SK-N-SH (cell line): Measurements from ENCODE around the gene AP1M1. TPM values are rescaled to one million over a fixed set of nuclear protein-coding genes. Genes with fewer than 3 reads are reported as not detected.

ENCODE experiments used
- CTCF ChIA-PET: fragments of 300-600, 350-600 bp; formaldehyde crosslinking; extraction: SDS; loops from one replicate; lab custom pipeline; 2021; lab: Yijun Ruan, JAX
- POLR2A ChIA-PET: fragments of 350-600 bp; sonication (Branson Sonifier 250); formaldehyde crosslinking; extraction: SDS; loops from one replicate; lab custom pipeline; 2020; ENCODE audit warnings: antibody characterized with exemption, inconsistent platforms; lab: Yijun Ruan, JAX
- DNase-seq: peaks from one replicate; pipeline ENCODE4 v3.0.0; 2012
- H2AFZ ChIP-seq: fragments of 200-600 bp; sonication (generic); 2 replicates; pipeline ENCODE4 v1.8.1; 2016; ENCODE audit warnings: antibody characterized with exemption, mild to moderate bottlenecking, low read depth
- H3F3A ChIP-seq: fragments of 200-600 bp; sonication (generic); replicated peaks from 2 replicates; pipeline ENCODE3; 2016; ENCODE audit warnings: antibody characterized with exemption, mild to moderate bottlenecking; ENCODE audit not compliant: insufficient read depth
- H3K27ac ChIP-seq, 2 experiments: fragments of 200-500 bp in 1 of 2; fragments of 200-600 bp in 1 of 2; sonication (Bioruptor generic) in 1 of 2; sonication (generic), shearing (Covaris generic) in 1 of 2; 2 replicates each; pipeline versions ENCODE4 v1.5.1 to v1.6.1; 2014 to 2016; ENCODE audit warnings: low read depth in 2 of 2, inconsistent platforms in 1 of 2, low read length in 1 of 2, mild to moderate bottlenecking in 1 of 2, mixed read lengths in 1 of 2
- H3K27me3 ChIP-seq: fragments of 200-600 bp; sonication (generic), shearing (Covaris generic); 2 replicates; pipeline ENCODE4 v1.6.1; 2016; ENCODE audit warnings: mixed run types; ENCODE audit not compliant: insufficient read depth
- H3K36me3 ChIP-seq, 2 experiments: fragments of 200-500 bp in 1 of 2; fragments of 200-600 bp in 1 of 2; sonication (Bioruptor generic) in 1 of 2; sonication (generic) in 1 of 2; replicated peaks in 1 of 2; 2 replicates each; pipeline versions ENCODE3 to v1.5.1; 2014 to 2016; ENCODE audit warnings: low read length in 1 of 2, mild to moderate bottlenecking in 1 of 2; ENCODE audit not compliant: insufficient read depth in 2 of 2, control insufficient read depth in 1 of 2
- H3K4me1 ChIP-seq, 2 experiments: fragments of 200-500 bp in 1 of 2; fragments of 200-600 bp in 1 of 2; sonication (Bioruptor generic) in 1 of 2; sonication (generic), shearing (Covaris generic) in 1 of 2; 2 replicates each; pipeline versions ENCODE4 v1.5.1 to v1.6.1; 2014 to 2016; ENCODE audit warnings: low read depth in 1 of 2, low read length in 1 of 2, mixed run types in 1 of 2; ENCODE audit not compliant: insufficient read depth in 2 of 2, control insufficient read depth in 1 of 2
- H3K4me2 ChIP-seq: fragments of 200-600 bp; sonication (generic), shearing (Covaris generic); 2 replicates; pipeline ENCODE4 v1.6.1; 2017; ENCODE audit warnings: mixed run types
- H3K4me3 ChIP-seq, 2 experiments: fragments of 200-500 bp in 1 of 2; fragments of 200-600 bp in 1 of 2; sonication (Bioruptor generic) in 1 of 2; sonication (generic), shearing (Covaris generic) in 1 of 2; 2 replicates each; pipeline versions ENCODE4 v1.5.1 to v1.8.1; 2014 to 2016; ENCODE audit warnings: low read depth in 2 of 2, inconsistent platforms in 1 of 2, low read length in 1 of 2, mild to moderate bottlenecking in 1 of 2, mixed read lengths in 1 of 2, moderate library complexity in 1 of 2
- H3K79me2 ChIP-seq: fragments of 200-600 bp; sonication (generic); 2 replicates; pipeline ENCODE4 v1.8.1; 2017; ENCODE audit warnings: mild to moderate bottlenecking; ENCODE audit not compliant: insufficient read depth
- H3K9ac ChIP-seq: fragments of 200-600 bp; sonication (generic); 2 replicates; pipeline ENCODE4 v1.6.1; 2017; ENCODE audit warnings: mixed run types
- H3K9me2 ChIP-seq: fragments of 200-600 bp; sonication (generic); 2 replicates; pipeline ENCODE4 v1.6.1; 2017; ENCODE audit warnings: mixed run types
- H3K9me3 ChIP-seq: fragments of 200-600 bp; sonication (generic); 2 replicates; pipeline ENCODE4 v1.6.1; 2017; ENCODE audit warnings: mixed run types, mild to moderate bottlenecking, moderate library complexity
- H4K20me1 ChIP-seq: fragments of 200-600 bp; sonication (generic); 2 replicates; pipeline ENCODE4 v1.6.1; 2017; ENCODE audit warnings: mild to moderate bottlenecking, mixed run types; ENCODE audit not compliant: insufficient read depth
- ELF1 ChIP-seq: IDR thresholded peaks from 2 replicates; pipeline ENCODE4 v1.4.0; 2012
- FOXJ3 ChIP-seq: sonication (generic); formaldehyde crosslinking; IDR thresholded peaks from 2 replicates; pipeline ENCODE4 v1.5.1; 2020; ENCODE audit warnings: mild to moderate bottlenecking, missing genetic modification reagents
- GATA2 ChIP-seq: sonication (generic); formaldehyde crosslinking; IDR thresholded peaks from 2 replicates; pipeline ENCODE4 v1.5.0; 2020; ENCODE audit warnings: mild to moderate bottlenecking, missing genetic modification reagents
- JUND ChIP-seq: IDR thresholded peaks from 2 replicates; pipeline ENCODE4 v1.4.0; 2012
- MEF2A ChIP-seq: IDR thresholded peaks from 2 replicates; pipeline ENCODE4 v1.4.0; 2012; ENCODE audit warnings: low read depth, borderline replicate concordance
- NRF1 ChIP-seq: IDR thresholded peaks from 2 replicates; pipeline ENCODE4 v1.6.1; 2012; ENCODE audit warnings: low read depth, mild to moderate bottlenecking, low read length
- POLR2AphosphoS5 ChIP-seq: IDR thresholded peaks from 2 replicates; pipeline ENCODE4 v1.6.1; 2012; ENCODE audit warnings: low read depth, low read length
- RFX5 ChIP-seq: IDR thresholded peaks from 2 replicates; pipeline ENCODE4 v1.6.1; 2012; ENCODE audit warnings: mild to moderate bottlenecking, improper control_type of control experiment, low read length
- RXRA ChIP-seq: IDR thresholded peaks from 2 replicates; pipeline ENCODE4 v1.4.0; 2012; ENCODE audit warnings: low read depth, mild to moderate bottlenecking, borderline replicate concordance
- YY1 ChIP-seq: IDR thresholded peaks from 2 replicates; pipeline ENCODE4 v1.4.0; 2012; ENCODE audit warnings: low read depth, mild to moderate bottlenecking
- WGBS: methylation state at CpG from one replicate; pipeline ENCODE4 v1.1.6; 2017; ENCODE audit warnings: low lambda C conversion rate; 5-methylcytosine and 5-hydroxymethylcytosine counted together
- polyA plus RNA-seq, 3 experiments: library from polyadenylated mRNA; depleted of rRNA; stranded (reverse); fragments of >200 nt; gene quantifications; 2 replicates each; pipeline ENCODE4 v1.2.3, GENCODE V29; 2012
- TF ChIP-seq, protein P1 (sequence below): IDR thresholded peaks from 2 replicates; pipeline ENCODE4 v1.4.0; 2012; ENCODE audit warnings: low read depth, borderline replicate concordance
- TF ChIP-seq, protein P2 (sequence below): fragments of 150-350 bp; IDR thresholded peaks from 2 replicates; pipeline ENCODE4 v1.6.1; 2016; ENCODE audit warnings: mild to moderate bottlenecking, low read depth, low read length
- TF ChIP-seq, protein P3 (sequence below): IDR thresholded peaks from 2 replicates; pipeline ENCODE4 v1.6.1; 2012; ENCODE audit warnings: mild to moderate bottlenecking, low read depth, low read length, moderate library complexity

The AP1M1 gene
- polyA plus RNA-seq, 1 of the 3 experiments (the other 2 are of a cell fraction), result 133 TPM

DNA sequence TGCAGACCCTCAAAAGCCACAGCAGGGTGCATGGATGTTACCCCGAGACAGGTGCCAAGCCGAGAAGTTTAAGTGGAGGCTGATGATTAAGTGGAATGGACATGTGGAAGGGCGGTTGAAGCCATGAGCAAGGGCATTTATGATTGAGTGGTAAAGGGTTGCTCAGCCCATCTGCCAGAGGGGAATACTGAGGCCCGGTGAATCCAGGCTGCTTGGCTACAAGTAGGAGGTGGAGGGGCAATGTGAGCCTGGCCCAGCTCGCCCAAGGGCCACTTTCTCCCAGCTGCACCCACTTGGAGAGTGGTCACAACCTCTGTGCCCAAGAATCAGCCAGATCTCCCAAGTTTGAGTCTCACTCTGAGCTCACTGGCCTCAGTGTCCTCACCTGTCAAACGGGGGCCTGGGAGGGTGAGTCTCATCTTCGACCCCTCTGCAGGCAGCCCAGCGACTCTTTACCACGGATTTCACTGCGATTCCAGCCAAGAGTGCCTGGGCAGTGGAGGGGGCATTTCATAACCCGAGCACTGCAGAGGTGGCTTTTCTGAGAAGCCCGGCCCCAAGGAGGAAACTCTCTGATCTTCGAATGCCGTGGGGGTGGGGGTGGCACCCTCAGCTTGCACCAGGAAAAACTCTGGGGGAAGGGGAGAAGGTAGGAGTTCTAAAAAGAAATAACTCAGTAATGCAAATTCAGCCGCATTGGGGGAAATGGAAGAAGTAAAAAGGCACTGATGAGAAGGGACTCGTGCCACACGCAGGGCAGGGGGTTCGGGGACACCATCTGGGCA lies 64.1 kb downstream of the AP1M1 start:
- WGBS, result 34% methylated on average over 12 of the region's 18 CpGs
- no peak overlapping the region for H2AFZ ChIP-seq
- DNase-seq, result no peak
- no peaks in the 10 kb centered on the region for H3K79me2 ChIP-seq
- CTCF ChIA-PET, result interaction anchor here (1.9 kb wide), 1 partner anchor 125 kb away, joined by 5 read pairs; no protein-coding TSS in a partner anchor
- no peak overlapping the region for H3K27ac ChIP-seq
- H3K9ac ChIP-seq, result no peak overlapping the region
- peaks cover 75% of the 10 kb centered on the region for H3K27me3 ChIP-seq
- H3K4me1 ChIP-seq, result no peaks in the 10 kb centered on the region; a peak in 1 of 4 replicates
- H4K20me1 ChIP-seq, result no peaks in the 10 kb centered on the region
- no peak overlapping the region for H3K4me2 ChIP-seq
- no peaks in the 10 kb centered on the region for H3K9me3 ChIP-seq
- no peaks in the 10 kb centered on the region for H3K36me3 ChIP-seq
- no peak for TF ChIP-seq POLR2AphosphoS5
- no peak overlapping the region for H3K4me3 ChIP-seq
- H3F3A ChIP-seq, result peaks cover 3% of the 10 kb centered on the region
- no peaks in the 10 kb centered on the region for H3K9me2 ChIP-seq
- POLR2A ChIA-PET, result no interaction called here

DNA sequence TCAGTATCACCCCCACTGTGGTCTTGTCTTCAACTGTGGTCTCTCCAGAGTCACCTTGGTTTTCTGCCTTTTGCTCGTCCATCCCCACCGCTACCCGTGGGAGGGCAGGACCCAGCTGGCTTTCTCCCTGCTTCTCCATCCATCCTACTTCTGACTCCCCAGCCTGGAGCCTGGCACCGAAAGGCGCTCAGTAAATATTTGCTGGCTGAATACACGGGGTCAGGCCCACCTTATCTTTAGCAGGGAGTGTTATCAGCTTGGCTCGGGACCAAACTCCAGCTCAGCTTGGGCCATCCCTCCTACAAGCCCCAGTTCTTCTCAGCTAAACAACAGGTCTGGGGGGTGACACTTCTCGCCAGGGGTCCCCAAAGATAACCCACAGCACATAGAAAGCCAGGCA lies 64.9 kb downstream of the AP1M1 start:
- Histone ChIP-seq H2AFZ (no peak overlapping the region), H3K9me3 (no peaks in the 10 kb centered on the region), H3K27ac (no peak overlapping the region), H3K9me2 (no peaks in the 10 kb centered on the region), H3K79me2 (no peaks in the 10 kb centered on the region), H4K20me1 (no peaks in the 10 kb centered on the region), H3K4me3 (no peak overlapping the region), H3K4me2 (no peak overlapping the region), H3K27me3 (peaks cover 78% of the 10 kb centered on the region), H3K9ac (no peak overlapping the region), H3K4me1 (no peaks in the 10 kb centered on the region; a peak in 1 of 4 replicates), H3K36me3 (no peaks in the 10 kb centered on the region), H3F3A (peaks cover 3% of the 10 kb centered on the region)
- CTCF ChIA-PET, result interaction anchor here (1.9 kb wide), 1 partner anchor 124 kb away, joined by 5 read pairs; no protein-coding TSS in a partner anchor
- POLR2A ChIA-PET, result no interaction called here
- DNase-seq, result peak; percentile 67
- 15% methylated on average over 8 of the region's 8 CpGs for WGBS
- TF ChIP-seq RFX5, result no peak
- TF ChIP-seq, protein P1, sequence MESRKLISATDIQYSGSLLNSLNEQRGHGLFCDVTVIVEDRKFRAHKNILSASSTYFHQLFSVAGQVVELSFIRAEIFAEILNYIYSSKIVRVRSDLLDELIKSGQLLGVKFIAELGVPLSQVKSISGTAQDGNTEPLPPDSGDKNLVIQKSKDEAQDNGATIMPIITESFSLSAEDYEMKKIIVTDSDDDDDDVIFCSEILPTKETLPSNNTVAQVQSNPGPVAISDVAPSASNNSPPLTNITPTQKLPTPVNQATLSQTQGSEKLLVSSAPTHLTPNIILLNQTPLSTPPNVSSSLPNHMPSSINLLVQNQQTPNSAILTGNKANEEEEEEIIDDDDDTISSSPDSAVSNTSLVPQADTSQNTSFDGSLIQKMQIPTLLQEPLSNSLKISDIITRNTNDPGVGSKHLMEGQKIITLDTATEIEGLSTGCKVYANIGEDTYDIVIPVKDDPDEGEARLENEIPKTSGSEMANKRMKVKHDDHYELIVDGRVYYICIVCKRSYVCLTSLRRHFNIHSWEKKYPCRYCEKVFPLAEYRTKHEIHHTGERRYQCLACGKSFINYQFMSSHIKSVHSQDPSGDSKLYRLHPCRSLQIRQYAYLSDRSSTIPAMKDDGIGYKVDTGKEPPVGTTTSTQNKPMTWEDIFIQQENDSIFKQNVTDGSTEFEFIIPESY, result no peak
- TF ChIP-seq GATA2 (CRISPR knock-in tag), result peak; percentile 51
- TF ChIP-seq ELF1, result no peak

DNA sequence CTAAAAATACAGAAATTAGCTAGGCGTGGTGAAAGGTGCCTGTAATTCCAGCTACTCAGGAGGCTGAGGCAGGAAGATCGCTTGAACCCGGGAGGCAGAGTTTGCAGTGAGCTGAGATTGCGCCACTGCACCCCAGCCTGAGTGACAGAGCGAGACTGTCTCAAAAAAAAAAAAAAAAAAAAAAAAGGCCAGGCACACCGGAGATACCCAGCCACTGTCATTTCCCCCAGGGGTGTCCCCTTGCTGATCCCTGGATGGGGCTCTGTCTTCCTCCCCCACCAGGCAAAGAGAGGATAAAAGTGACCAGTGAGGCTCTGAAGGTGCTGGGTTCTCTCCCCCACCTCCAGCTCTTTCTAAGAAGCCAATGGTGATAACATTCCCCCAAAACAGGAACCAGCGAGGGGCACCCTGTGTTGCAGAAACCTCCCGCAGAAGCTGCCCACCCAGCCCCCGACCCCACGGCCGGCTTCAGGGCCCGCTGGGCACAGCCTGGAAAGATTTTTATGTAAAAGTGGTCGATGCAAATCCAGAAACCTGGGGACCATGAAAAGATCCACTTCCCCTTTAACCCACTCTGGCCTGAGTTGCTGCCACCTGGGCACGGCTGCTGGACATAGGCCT lies 65.5 kb downstream of the AP1M1 start:
- no peak overlapping the region for H3K9ac ChIP-seq
- CTCF ChIA-PET, result interaction anchor here (1.9 kb wide), 1 partner anchor 124 kb away, joined by 5 read pairs; no protein-coding TSS in a partner anchor
- POLR2A ChIA-PET, result no interaction called here
- no peak for TF ChIP-seq NRF1
- TF ChIP-seq YY1, result no peak
- TF ChIP-seq, protein P2, sequence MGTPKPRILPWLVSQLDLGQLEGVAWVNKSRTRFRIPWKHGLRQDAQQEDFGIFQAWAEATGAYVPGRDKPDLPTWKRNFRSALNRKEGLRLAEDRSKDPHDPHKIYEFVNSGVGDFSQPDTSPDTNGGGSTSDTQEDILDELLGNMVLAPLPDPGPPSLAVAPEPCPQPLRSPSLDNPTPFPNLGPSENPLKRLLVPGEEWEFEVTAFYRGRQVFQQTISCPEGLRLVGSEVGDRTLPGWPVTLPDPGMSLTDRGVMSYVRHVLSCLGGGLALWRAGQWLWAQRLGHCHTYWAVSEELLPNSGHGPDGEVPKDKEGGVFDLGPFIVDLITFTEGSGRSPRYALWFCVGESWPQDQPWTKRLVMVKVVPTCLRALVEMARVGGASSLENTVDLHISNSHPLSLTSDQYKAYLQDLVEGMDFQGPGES, result no peak
- no peak for TF ChIP-seq RXRA
- TF ChIP-seq FOXJ3 (CRISPR knock-in tag), result no peak
- TF ChIP-seq MEF2A, result no peak
- no peak for TF ChIP-seq RFX5
- no peak for TF ChIP-seq JUND
- TF ChIP-seq, protein P3, sequence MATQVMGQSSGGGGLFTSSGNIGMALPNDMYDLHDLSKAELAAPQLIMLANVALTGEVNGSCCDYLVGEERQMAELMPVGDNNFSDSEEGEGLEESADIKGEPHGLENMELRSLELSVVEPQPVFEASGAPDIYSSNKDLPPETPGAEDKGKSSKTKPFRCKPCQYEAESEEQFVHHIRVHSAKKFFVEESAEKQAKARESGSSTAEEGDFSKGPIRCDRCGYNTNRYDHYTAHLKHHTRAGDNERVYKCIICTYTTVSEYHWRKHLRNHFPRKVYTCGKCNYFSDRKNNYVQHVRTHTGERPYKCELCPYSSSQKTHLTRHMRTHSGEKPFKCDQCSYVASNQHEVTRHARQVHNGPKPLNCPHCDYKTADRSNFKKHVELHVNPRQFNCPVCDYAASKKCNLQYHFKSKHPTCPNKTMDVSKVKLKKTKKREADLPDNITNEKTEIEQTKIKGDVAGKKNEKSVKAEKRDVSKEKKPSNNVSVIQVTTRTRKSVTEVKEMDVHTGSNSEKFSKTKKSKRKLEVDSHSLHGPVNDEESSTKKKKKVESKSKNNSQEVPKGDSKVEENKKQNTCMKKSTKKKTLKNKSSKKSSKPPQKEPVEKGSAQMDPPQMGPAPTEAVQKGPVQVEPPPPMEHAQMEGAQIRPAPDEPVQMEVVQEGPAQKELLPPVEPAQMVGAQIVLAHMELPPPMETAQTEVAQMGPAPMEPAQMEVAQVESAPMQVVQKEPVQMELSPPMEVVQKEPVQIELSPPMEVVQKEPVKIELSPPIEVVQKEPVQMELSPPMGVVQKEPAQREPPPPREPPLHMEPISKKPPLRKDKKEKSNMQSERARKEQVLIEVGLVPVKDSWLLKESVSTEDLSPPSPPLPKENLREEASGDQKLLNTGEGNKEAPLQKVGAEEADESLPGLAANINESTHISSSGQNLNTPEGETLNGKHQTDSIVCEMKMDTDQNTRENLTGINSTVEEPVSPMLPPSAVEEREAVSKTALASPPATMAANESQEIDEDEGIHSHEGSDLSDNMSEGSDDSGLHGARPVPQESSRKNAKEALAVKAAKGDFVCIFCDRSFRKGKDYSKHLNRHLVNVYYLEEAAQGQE, result no peak

More for the DNA sequence above, 65.5 kb downstream of the AP1M1 start:
- no peaks in the 10 kb centered on the region for H3K9me2 ChIP-seq
- H3K4me2 ChIP-seq, result no peak overlapping the region
- no peak overlapping the region for H3K4me3 ChIP-seq
- no peak overlapping the region for H2AFZ ChIP-seq
- H4K20me1 ChIP-seq, result no peaks in the 10 kb centered on the region
- H3K36me3 ChIP-seq, result no peaks in the 10 kb centered on the region
- WGBS, result 42% methylated on average over 11 of the region's 14 CpGs
- no peaks in the 10 kb centered on the region; a peak in 1 of 4 replicates for H3K4me1 ChIP-seq
- H3K79me2 ChIP-seq, result no peaks in the 10 kb centered on the region
- DNase-seq, result no peak
- peaks cover 77% of the 10 kb centered on the region for H3K27me3 ChIP-seq
- peaks cover 3% of the 10 kb centered on the region for H3F3A ChIP-seq
- H3K9me3 ChIP-seq, result no peaks in the 10 kb centered on the region
- H3K27ac ChIP-seq, result no peak overlapping the region
